NCI-H1105 treated with DMSO at 0.1 percent for 48 hours (cell line): ENCODE measurements around the gene SLC29A2.
A peak's percentile ranks its signal among the peaks of the same experiment; 100 is the strongest.

ENCODE experiments used
- DNase-seq: peaks from one replicate; lab custom pipeline; 2025; lab: John Stamatoyannopoulos, UW

Gene SLC29A2

DNA sequence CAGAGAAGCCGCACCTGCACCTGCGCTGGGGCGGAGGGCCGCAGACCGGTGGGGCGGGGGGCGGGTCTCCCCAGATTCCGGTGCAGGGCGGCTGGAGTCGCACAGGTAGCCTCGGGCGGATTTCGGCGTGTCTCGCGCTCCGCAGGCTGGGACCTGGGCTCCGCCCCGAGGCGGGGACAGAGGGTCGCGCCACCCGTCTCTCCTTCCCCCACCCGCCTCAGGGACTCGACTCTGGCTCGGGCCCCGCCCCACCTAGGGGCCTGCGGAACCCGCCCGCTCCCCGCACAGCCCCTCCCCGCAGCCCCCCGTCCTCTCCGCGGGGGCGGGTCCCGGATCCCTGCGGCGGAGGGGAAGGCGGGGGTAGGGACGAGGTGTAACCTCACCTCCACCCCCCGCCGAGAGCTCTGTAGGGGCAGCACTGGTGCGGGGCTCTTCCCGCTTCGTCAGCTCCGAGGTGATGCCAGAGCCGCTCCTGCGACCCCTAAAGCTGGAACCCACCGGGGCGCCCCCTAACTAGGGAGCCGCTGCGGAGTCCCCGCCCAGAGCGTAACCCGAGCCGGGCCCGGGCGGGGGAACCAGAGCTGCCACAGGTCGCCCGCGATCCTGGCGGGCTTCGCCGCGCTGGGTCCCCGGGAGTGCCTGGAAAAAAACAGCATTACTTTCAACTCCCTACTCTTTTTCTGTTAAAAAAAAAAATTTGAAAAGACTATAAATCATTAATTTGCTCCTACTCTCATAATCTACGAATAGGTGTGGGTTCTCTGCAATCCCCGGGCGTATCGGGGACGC, at the start of gene SLC29A2:
Gene SLC29A2, minus strand, starts transcription at position 134 of the 789 bp plus-strand sequence. CDS start 169 bp downstream, outside the sequence.
- DNase-seq, result peak; percentile 90

- peak; percentile 86 for DNase-seq
Observed at GRCh38 chr11:66420671-66421476, 49.3 kb upstream of the SLC29A2 start, which contains the start of gene NPAS4. TSS of gene NPAS4 (plus strand) at chr11:66421035. CDS start at chr11:66421180, 145 bp downstream.

DNA sequence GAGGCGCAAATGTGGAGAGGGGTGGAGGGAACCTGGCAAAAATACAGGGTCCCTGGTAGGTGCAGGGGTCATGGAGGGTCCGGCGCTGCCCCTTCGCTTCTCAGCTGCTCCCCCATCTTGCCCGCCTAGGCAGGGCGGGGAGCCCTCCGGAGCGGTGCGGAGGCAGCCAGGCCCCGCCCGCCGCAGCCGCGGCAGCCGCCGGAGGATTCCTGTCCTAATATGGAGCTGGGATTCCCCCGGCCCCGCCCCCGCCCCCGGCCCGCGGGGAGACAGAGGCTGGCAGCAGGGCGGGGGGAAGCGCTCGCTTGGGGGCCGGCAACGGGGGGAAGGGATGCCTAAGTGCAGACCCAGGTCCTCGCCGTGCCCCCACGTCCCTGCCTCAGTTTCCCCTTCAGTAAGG, 48.3 kb upstream of the SLC29A2 start:
- peak; percentile 10 for DNase-seq

DNA sequence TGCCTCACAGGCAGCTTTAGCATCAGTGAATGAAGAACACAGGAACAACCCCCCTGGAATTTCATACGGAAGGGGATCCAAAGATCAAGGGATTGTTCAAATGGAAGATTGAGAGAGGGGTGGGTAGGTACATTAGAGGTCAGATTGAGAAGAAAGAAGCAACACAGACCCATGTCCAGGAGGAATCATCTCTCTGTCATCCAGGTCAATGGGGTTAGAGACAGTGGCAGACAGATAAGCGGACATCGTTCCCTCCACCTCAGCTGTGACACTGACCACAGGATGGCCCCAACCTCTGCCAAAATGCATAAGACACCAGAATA, 47.4 kb upstream of the SLC29A2 start:
- DNase-seq, result no peak

GRCh38 chr11:66418168-66418985, 46.8 kb upstream of the SLC29A2 start:
- DNase-seq, result peak; percentile 60

DNA sequence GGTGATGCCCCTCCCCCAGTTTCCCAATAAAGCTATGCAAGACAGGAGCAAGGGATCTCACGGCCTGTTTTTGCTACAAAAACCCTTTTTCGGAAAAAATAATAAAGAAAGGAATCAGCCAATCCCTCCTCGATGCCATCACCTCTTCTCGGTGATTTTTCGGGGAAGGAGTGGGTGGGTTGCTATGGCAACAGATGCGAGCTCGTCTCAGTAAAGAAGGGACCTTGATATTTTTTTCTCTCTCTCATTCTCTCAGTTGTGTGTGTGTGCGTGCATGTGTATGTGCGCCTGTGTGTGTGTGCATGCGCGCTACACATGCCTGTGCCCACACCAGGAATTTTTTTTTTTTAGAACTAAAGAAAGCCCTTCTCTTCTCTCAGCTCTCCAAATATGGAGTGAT, 45.4 kb upstream of the SLC29A2 start:
- DNase-seq, result no peak

- DNase-seq, result no peak
Observed at GRCh38 chr11:66415423-66415822, 43.9 kb upstream of the SLC29A2 start.

- DNase-seq, result no peak
Observed at GRCh38 chr11:66414120-66414934, 42.8 kb upstream of the SLC29A2 start.

- no peak for DNase-seq
Observed at GRCh38 chr11:66413167-66413566, 41.6 kb upstream of the SLC29A2 start.

DNA sequence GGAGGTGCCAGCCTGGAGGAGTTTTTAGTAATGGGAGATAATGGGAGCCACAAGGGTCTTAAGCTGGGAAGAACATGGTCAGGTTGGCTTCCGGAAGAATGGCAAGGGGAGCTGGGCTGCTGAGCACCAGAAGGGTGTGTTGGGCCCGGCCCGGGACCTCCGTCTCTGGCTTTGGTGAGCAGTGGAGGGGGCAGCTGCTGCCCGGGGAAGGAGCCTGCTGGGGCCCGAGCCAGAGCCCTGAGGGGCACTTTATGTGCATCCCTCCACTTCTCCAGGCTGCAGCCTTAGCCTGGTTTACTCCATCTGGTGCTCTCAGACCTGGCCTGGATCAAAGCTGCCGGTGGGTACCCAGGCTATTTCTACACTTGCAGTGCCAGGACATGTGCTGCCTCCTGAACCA, 40.5 kb upstream of the SLC29A2 start:
- no peak for DNase-seq

GRCh38 chr11:66411323-66411722, 39.8 kb upstream of the SLC29A2 start:
- no peak for DNase-seq

DNA sequence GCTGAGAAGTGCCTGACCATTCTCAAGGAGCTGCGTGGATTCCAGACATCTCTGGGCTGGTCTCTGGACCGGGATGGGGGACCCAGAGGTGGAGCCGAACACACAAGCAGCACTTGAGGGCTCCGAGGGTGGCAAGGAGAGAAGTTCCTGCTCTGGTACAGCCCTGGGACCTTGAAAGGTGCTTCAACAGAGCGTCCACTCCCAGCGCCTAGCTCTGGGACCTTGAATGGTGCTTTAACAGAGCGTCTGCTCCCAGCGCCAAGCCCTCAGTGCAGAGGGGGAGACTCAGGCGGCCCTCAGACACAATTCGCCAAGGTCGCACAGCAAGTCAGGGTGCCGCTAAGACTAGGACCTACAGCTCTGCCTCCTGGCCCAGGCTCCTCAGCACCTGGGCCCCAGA, 38.6 kb upstream of the SLC29A2 start:
- no peak for DNase-seq

GRCh38 chr11:66409226-66409625, 37.7 kb upstream of the SLC29A2 start:
- no peak for DNase-seq

DNA sequence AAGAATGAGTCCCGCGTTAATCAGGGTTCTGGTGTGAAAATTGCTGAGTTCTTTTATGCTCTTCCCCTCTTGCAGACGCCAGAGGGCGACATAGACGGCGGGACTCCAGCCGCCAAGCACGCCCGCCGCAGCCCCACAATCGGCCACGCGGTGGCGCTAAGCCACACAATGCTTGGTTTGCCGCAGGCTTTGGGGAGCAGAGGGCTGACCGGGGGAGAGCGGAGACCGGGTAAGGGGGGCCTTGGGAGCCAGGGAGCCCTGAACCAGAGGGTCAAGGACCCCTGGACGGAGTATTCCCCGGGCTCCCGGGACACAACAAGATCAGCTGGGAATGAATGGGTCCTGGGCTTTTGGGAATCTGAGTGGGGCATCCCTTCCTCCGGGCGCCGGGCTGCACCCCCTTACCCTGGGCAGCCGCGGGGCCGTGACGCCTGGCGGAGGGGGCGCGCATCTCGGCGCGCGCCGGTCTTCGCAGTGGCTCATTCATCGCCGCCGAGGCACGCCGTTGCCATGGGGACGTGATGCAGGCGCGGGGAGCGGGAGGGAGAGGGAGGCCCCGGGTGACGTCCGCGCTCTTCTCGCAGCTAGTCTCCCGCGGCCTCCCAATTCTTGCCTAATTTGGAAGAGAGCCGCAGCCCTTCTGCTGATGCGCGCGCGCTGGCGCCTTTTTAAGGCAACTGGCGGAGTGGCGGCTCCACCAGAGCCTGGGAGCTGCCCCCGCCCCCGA, 37.1 kb upstream of the SLC29A2 start:
- DNase-seq, result peak; percentile 96

GRCh38 chr11:66407651-66408050, 36.1 kb upstream of the SLC29A2 start:
- no peak for DNase-seq

GRCh38 chr11:66393954-66394353, 22.4 kb upstream of the SLC29A2 start:
- no peak for DNase-seq

DNA sequence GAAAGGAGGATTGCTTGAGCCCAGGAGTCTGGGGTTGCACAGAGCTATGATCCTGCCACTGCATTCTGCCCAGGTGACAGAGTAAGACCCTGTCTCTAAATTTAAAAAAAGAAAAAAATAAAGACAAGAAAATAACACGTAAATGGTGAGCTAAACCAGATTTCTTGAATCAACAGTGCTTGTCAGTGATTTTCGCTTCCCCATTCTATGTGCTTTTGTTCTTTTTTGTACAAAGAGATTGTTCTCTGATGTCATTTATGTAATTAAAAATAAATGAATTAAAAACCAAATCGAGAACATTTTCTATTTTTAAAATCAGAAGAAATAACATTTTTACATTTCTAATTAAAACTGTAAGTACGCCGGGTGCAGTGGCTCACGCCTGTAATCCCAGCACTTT, 19.8 kb upstream of the SLC29A2 start:
- no peak for DNase-seq

DNA sequence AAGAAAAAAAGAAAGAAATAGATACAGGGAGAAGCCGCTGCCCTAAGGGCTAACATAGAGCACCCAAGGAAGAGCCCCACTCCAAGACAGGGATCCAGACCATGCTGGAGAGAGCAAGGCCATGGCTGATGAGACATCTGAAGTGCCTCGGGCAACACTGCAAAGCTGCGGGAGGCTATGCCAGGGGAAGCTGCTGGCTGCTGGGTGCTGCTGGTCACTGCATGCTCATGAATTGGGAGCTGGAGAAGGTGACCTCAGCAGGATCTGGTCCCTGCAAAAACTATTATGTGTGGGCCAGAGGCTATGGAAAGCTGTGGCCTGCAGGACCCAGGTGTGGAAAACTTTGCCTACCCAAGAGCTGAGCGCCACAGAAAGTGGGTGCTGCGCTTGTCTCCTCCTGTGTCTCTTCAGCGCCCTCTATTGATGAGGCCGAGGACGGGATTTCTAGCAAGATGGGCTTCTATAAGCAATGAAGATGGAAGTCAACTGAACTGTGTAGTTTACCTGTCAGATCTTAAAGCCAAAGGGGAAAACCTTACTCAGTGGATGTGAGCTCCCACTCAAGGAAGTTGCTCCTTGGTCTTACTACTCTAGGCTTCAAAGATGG, 17.3 kb upstream of the SLC29A2 start:
- peak; percentile 49 for DNase-seq

DNA sequence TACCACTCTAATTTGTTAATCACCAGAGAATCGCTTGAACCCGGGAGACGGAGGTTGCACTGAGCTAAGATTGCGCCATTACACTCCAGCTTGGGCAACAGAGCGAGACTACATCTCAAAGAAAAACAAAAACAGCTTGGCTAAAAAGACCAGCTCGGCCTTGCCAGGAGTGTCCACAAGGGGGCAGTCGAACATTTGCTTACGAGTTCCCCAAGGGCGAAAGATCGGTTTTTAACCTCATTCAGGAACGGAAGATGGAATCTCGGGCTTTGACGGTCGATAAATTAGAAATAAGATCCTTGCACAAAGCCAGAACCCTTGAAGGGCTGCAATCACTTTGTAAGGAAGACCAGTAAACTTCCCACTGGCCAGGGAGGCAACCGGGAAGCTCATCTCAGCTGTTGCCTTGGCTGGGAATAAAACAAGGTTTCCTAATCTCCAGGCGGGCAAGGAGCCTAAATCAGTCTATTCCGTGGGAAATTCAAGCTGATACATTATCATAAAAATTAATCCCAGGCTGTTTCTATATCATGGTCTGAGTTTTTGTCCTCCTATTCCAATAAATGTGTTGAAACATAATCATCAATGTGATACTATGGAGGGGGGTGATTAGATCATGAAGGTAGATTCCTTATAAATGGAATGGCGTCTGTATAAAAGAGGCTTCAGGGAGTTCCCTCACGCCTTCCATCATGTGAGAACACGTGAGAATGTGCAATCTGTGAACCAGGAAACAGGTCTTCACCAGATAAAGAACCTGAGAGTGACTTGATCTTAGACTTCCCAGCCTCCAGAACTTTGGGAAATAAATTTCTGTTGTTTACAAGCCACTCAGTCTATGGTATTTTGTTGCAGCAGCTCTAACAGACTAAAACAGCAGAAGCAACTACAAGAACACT, 14.9 kb upstream of the SLC29A2 start:
- peak; percentile 81 for DNase-seq
